HG02759 (cell line): ENCODE measurements around the gene LRCH1.

Experiments used
- ATAC-seq: cut with Tn5 transposase; IDR thresholded peaks from one replicate; pipeline ENCODE4 v1.9.1; 2021; ENCODE audit warnings: mild to moderate bottlenecking, moderate library complexity; ENCODE audit not compliant: unreplicated experiment

The LRCH1 gene

GRCh38 chr13:46561691-46562090 is 8.7 kb downstream of the LRCH1 start:
- ATAC-seq, result no peak

DNA sequence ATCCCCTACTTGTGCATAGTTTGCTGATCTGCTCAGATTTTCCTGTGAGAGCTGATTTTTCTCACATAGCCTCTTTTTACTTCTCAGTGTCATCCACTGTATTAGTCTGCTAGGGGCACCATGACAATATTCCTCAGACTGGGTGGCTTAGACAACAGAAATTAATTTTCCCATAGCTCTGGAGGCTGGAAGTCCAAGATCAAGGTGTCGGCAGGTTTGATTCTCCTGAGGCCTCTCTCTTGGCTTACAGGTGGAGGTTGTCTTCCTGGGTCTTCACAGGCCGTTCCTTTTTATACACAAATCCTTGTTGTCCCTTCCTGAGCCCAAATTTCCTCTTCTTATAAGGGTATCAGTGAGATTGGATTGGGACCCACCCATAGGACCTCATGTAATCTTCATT is 9.2 kb downstream of the LRCH1 start:
- no peak for ATAC-seq

DNA sequence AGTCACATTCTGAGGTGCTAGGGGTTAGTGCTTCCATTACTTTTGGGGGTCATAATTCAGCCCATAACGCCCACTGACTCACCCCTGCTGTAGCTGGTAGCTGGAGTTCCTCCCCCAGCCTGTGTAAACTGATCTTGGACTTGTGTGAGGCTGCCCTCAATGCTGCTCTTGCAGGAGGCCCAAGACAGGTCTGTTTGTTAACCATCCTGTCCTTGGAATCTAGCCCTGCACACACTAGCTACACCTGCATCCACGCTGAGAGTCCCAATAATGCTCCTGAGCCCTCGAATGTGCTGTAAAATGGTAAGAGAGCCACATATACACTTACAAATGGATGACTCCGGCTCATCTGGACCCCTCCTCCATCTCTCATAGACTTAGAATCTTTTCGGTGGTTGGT is 9.6 kb downstream of the LRCH1 start:
- no peak for ATAC-seq

GRCh38 chr13:46565808-46566750 is 13.1 kb downstream of the LRCH1 start:
- ATAC-seq, result peak; percentile 73

DNA sequence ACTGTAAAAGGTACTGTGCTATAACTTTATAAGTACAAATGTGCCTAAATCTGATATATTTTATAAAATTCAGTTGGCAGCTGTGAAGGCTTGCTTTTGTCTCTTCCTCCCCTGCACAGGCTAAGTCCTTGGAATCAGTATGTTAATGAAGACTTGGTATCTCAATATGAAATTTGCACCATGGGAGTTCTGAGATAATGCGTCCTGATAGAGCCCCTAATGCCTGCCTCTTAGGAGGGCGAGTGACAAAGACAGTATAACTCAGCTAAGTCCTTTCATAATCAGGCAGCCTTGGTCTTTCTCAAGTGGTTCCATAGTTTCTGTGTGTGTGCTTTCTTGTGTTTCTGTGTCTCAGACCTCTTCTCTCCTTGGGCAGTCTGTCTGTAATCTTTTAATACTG is 14.7 kb downstream of the LRCH1 start:
- no peak for ATAC-seq

DNA sequence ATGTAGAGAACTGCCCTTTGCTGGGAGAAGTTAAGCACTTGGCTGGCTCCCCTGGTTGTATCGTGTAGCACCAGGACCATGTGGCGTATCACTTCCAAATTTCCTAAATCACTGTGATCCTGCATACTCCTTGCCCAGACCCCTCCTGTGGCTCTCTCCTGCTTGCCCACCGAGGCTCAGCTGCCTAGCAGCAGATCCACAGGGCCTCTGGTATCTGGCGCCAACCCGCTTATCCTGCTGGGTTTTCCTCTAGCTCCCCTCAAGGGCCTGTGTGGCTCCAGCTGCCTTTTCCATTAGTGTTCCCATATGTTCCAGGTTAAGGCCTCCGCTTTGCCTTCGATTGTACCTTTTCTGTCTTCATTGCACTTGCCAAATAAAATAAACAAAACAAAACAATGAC is 16.5 kb downstream of the LRCH1 start:
- ATAC-seq, result no peak

DNA sequence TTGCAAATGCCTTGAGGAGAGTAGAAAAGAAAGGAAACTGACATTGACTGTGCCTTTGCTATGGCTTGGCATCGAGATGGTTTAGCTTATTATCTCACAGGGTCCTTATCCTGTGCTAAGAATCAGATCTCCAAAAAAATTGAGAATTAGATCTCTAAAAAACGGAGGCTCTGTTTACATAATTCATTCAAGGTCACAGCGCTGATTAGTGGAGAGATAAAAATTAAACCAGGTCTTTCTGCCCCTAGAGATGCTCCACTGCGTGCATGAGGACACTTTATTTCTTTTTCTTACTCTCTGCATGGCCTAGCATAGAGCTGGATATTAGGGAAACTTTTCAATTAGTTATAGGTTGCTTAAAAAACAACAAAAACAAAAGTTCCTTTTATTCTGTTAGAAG is 17.3 kb downstream of the LRCH1 start:
- ATAC-seq, result no peak

- ATAC-seq, result peak; percentile 55
Measured at GRCh38 chr13:46571189-46571908, 18.4 kb downstream of the LRCH1 start.

DNA sequence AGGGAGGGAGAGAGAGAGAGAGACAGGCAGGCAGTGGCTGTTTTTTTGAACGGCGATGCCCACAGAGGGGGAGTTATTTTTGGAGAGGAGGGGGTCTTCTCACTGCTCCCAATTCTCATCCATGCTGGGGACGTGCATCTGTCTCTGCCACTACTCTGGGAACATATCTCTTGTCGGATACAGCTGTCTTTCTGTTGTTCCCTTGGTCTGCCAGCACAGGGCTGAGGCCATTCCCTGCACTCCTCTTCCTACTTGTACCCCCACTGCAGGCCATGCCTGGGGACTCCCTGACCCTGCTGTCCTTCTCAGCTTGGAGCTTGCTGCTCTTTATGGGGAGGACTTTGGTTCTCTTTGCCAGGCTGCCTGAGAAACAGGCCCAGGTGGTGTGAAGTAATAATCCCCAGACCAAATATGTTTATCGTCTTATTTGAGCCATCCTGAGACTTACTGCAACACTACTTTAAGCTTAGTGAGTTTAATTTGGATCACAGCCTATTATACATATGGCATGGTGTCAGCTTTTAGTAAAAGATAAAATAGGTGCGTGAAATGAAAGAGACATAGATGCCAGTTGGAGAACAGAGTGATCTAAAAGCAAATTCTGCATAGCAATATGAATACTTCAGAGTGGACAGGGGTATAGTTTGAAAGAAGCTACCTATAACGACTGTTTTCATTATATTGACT is 19.1 kb downstream of the LRCH1 start:
- ATAC-seq, result no peak

GRCh38 chr13:46572752-46573431 is 19.9 kb downstream of the LRCH1 start:
- ATAC-seq, result peak; percentile 47

DNA sequence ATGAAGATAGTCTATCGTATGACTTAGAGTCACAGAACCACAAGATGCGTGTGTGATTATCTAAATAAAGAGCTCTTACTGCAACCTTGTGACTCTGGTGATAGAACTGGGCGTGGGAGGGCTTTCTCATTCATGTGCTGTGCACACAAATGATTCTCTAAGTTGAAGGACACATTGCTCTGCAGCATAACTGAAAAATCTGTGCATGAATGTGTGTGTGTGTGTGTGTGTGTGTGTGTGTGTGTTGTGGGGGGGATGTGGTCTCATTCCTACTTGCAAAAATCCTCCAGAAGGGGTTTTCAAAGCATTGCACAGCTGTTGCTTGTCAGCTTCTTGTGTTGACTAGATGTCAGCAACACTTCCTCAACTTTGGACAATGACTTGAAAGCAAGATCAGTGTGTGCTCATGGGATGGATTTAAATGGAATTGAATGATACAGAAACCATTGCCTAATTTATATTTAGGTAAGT is 22.4 kb downstream of the LRCH1 start:
- peak; percentile 35 for ATAC-seq

GRCh38 chr13:46575818-46576221 is 22.9 kb downstream of the LRCH1 start:
- no peak for ATAC-seq

DNA sequence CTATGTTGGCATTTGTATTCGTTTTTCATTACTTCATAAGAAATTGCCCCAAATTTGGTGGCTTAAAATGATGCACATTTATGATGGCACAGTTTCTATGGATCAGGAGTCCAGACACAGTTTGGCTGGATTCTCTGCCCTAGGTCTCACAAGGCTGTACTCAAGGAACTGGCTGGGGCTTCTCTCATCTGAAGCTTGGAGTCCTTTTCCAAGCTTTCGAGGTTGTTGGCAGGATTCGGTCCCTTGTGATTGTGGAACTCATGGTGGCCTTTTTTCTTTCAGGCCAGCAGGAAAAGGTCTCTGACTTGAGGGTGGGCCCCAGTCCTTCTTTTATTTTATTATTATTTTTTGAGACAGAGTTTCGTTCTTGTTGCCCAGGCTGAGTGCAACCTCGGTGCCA is 23.8 kb downstream of the LRCH1 start:
- no peak for ATAC-seq

DNA sequence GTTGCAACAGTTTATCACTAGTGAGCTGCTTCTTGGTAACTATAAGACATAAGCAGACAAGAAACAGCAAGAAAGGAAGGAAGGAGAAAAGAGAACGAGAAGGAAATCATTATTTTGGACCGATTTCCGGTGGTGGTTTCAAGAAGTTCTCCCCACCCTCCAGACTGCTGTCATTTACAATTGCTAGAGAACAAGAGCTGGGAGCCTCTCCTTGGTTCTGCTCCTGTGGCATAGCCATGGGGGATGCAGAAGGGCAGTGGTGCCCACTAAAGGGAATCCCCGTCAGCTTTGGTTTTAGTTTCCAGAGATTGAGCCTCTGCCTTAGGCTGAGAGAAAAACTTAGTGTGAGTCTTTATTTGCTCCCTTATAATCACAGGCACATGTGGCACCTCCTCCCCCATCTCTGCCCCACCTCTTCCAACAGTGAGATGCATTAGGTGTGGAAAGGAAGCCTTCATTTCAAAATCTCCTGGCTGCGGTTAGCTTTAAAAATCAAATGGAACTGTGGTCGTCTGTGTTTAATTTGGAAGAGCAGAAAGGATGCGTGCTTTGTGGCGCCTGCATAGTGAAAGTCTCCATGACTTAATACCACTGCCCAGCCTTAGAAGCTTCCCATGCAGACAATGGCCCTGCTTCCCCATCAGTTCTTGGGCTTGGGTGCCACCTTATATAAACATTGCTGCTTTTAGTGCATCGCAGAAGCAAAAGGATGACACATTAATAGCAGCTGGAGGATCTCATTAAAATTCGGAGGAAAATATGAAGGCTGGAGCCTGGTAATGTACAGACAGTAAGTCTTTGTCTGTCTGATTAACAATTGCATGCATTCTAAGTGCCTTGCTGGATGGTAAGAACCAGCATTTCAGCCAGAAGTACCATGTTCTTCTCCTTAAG is 25.0 kb downstream of the LRCH1 start:
- peak; percentile 14 for ATAC-seq

DNA sequence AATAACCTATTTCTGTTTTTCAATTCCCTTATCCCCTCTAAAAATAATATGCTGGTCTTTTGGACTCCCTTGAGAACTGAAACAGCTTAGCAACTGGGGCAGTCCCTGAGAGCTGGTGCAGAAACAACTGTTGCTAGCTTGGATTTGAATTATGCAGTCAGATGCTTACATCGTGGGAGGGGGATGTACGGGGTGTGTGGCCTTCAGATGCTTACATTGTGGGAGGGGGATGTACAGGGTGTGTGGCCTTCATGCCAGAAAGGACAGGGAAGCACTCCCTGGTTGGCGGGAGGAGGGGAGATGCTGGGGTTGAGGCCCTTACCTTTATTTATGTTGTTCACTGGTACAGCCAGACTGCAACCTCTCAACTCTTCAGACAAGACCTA is 25.6 kb downstream of the LRCH1 start:
- peak; percentile 62 for ATAC-seq

DNA sequence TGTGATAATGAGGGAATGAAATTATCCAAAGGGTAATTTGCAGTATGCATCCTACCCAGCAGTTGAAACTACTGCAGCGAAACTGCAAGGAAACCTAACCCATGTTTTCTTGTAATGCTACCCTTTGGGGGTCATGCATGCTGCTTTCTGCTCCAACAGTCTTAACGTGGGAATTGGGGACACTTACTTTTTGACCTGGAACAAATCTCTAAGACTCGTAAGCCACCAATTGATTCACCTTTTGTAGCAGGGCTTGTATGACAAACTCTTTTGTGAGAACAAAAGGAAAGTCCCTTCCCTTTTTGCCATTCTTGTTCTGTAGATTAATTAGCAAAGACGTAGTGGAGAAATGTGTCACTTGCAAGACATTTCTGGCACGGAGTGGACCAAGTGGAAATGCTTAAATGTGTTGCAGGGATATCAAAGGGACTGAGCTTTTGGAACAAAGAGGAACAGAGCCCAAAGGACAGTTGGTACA is 27.4 kb downstream of the LRCH1 start:
- ATAC-seq, result peak; percentile 36

DNA sequence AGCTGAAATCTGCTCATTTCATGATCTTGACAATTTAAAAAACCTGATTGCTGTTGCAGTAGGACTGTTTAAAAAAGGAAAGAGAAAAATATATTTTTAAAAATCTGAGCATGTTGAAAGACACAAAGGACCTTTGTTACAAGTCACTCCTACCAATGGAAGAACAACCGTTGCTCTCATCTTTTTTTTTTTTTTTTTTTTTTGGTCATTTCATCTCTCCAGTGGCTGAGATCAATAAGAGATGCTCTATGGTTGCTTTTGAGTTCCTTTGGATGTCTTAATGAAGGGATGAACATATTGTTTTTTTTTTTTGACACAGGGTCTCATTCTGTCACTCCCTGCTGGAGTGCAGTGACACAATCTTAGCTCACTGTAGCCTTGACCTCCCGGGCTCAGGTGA is 29.2 kb downstream of the LRCH1 start:
- ATAC-seq, result no peak

GRCh38 chr13:46586751-46587514 is 34.0 kb downstream of the LRCH1 start:
- no peak for ATAC-seq
